Activated T-cell treated with anti-CD3 and anti-CD28 coated beads for 4 hours (primary cell): ENCODE measurements around the gene PEF1.
A peak's percentile ranks its signal among the peaks of the same experiment; 100 is the strongest.
"Not testable (repeated sequence)": the region's sequence is repeated elsewhere in the genome, so short reads cannot be mapped to it uniquely, and the experiment has no call there.

ENCODE experiments used
- DNase-seq: peaks from one replicate; pipeline ENCODE4 v3.0.0-alpha.2; 2020

PEF1 gene

GRCh38 chr1:31600641-31601040 lies 44.0 kb downstream of the PEF1 start:
- no peak for DNase-seq

GRCh38 chr1:31598980-31599379 lies 45.7 kb downstream of the PEF1 start:
- DNase-seq, result no peak

DNA sequence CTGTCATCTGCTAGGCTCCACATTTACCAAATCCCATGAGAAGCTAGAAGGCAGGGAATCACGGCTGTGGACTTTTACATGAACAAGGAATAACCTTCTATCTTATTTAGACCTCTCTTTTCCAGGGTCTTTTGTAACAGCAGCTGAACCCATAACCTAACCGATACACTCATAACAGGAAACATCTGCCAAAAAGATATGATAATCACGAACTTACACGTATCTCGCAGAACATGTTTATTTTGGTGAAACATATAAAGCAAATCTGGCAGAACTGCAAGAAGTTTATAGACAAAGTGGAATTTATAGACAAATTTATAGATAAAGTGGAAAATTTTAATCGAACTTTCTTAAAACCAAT lies 48.0 kb downstream of the PEF1 start:
- no peak for DNase-seq

- no peak for DNase-seq
These were observed 48.6 kb downstream of the PEF1 start for GRCh38 chr1:31595836-31596736.

DNA sequence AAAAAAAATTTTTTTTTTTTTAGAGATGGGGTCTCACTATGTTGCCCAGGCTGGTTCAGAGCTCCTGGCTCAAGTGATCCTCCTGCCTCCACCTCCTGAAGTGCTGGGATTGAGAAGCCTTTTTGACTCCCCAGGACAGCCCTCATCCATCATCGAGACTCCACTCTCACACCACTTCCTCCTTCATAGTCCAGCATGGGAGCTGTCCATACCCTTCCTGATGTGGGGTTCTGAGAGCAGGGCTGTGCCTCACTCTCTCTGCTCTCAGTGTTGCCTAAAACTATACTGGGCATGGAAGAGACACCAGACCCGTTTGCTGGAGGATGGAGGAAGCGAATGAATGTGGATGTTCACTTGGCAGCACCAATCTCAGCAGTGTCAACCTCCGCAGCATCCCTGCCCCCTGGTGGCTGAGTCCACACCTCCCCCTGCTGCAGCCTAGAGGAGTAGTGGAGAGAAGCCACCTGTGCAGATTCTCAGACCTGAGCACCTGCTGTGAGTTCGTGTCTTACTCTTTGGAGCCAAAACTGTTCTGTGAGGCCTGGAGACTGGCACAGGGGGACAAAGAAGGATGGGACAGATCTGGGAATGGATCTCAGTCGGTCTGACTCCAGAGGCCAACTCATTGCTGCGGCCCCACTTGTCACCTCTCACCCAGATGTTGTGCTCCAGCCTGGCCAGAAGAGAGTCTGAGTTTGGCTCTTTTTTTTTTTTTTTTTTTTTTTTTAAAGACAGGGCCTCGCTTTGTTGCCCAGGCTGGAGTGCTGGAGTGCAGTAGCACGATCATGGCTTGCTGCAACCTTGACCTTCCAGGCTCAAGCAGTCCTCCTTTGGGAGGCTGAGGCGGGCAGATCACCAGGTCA lies 50.7 kb downstream of the PEF1 start:
- DNase-seq, result peak; percentile 48

- DNase-seq, result no peak
These were observed 51.5 kb downstream of the PEF1 start for GRCh38 chr1:31593136-31593665.

- no peak for DNase-seq
These were observed 52.5 kb downstream of the PEF1 start for GRCh38 chr1:31592132-31592531.

GRCh38 chr1:31591425-31592093 lies 53.1 kb downstream of the PEF1 start:
- no peak for DNase-seq

- no peak for DNase-seq
These were observed 55.7 kb downstream of the PEF1 start for GRCh38 chr1:31588751-31589515.

- DNase-seq, result peak; percentile 17
These were observed 56.8 kb downstream of the PEF1 start for GRCh38 chr1:31587720-31588423.

- DNase-seq, result not testable (repeated sequence)
These were observed 57.4 kb downstream of the PEF1 start for GRCh38 chr1:31587328-31587699.

DNA sequence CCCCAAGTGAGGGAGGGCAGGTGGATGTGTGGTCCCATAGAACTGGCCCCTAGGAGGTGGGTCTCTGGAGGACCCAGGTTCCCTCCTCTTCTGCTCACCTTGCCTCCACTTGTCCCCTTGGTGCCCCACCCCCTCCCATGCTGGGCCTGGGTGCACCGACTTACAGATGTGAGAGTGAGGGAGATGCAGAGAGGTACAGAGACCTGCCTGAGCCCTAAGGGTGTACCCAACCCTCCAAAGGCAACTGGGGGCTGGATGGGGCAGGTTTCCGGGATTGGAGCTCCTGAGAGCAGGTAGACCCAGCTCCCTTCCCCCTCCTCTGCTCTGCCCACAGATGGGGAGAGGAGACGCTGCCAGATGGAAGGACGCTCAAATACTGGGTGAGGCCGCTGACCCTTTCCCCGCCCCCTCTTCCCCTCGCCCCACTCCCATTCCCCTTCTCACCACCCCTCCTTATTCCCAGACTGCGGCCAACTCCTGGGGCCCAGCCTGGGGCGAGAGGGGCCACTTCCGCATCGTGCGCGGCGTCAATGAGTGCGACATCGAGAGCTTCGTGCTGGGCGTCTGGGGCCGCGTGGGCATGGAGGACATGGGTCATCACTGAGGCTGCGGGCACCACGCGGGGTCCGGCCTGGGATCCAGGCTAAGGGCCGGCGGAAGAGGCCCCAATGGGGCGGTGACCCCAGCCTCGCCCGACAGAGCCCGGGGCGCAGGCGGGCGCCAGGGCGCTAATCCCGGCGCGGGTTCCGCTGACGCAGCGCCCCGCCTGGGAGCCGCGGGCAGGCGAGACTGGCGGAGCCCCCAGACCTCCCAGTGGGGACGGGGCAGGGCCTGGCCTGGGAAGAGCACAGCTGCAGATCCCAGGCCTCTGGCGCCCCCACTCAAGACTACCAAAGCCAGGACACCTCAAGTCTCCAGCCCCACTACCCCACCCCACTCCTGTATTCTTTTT lies 58.0 kb downstream of the PEF1 start:
- DNase-seq, result no peak

DNA sequence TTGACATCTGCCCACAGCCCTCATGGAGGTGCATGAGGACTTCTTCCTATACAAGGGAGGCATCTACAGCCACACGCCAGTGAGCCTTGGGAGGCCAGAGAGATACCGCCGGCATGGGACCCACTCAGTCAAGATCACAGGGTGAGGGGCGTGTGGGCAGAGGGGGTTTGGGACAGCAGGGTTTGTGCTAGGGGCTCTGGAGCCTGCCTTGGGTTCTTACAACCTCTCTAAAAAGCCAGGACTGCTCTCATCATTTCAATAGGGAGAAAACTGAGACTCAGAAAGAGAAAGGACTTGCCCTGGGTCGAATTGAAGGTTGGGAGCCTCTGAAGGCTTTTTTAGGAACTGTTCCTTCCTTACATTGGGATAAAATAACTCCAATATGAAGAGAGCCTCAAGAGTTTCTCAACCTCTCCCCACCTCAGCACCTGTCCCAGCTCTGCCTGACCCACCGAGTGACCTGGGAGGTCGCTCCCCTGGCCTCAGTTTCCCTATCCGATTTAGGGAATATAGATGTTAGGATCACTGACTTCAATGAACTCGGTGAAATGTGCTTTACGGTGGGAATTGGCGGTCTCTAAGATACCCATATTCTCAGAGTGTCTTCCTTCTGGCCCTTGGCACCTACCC lies 58.8 kb downstream of the PEF1 start:
- no peak for DNase-seq

GRCh38 chr1:31584869-31585735 lies 59.6 kb downstream of the PEF1 start:
- DNase-seq, result no peak

DNA sequence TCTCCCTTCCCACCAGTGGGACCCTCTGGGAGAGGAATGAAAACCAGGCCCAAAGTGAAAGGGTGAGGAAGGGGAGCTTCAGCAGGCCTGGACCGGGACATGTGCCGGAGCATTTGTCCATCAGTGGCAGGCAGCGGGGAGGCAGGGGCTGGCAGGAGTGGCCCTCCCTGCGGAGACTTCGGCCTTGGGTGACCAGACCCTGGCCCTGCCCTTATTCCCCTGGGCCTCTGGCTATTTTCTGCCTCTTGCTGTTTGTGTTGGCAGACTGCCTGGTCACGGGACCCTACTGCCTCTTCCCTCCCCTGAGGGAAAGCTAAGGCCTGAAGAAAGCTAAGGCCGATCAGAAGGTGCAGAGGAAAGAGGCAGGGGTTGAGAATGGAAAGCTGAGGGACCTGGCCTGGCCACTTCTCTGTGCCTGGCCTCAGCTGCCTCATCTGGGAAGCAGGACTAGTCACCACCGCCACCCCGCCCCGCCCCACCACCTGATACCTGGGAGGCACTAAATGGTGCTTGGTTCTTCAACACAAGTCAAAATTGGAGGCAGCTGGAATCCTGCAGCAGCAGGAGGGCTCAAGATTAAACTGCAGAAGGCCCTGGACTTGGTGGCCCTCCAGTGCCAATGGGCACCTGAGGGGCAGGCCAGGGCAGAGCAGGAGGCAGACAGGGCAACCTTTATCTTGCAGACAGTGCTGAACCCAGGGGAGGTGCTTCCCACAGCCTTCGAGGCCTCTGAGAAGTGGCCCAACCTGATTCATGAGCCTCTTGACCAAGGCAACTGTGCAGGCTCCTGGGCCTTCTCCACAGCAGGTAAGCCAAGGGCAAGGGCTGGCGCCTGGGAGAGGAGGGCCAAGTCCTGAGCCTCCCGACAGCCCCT lies 60.4 kb downstream of the PEF1 start:
- DNase-seq, result no peak

- DNase-seq, result no peak
These were observed 61.3 kb downstream of the PEF1 start for GRCh38 chr1:31583082-31583994.
